Right renal pelvis (tissue), 4 donors: ENCODE results near the gene RSAD1. TPM values are rescaled to one million over a fixed set of nuclear protein-coding genes. Genes with fewer than 3 reads are reported as not detected.

Source experiments
- DNase-seq, 4 donors: peaks; one replicate each; pipeline ENCODE4 v3.0.0-alpha.2; 2013; ENCODE audit warnings: low read depth in 4 of 4, low spot score in 3 of 4, missing footprints in 1 of 4
- polyA plus RNA-seq, 4 donors: library from polyadenylated mRNA; unstranded; fragments of 120-200 nt; gene quantifications; one replicate each; pipeline ENCODE4 v1.2.1, GENCODE V29; 2013; ENCODE audit not compliant: insufficient read length in 4 of 4

The RSAD1 gene
- polyA plus RNA-seq: 10 to 100 TPM; 49.7 to 56.5 (median 53.1) TPM

DNA sequence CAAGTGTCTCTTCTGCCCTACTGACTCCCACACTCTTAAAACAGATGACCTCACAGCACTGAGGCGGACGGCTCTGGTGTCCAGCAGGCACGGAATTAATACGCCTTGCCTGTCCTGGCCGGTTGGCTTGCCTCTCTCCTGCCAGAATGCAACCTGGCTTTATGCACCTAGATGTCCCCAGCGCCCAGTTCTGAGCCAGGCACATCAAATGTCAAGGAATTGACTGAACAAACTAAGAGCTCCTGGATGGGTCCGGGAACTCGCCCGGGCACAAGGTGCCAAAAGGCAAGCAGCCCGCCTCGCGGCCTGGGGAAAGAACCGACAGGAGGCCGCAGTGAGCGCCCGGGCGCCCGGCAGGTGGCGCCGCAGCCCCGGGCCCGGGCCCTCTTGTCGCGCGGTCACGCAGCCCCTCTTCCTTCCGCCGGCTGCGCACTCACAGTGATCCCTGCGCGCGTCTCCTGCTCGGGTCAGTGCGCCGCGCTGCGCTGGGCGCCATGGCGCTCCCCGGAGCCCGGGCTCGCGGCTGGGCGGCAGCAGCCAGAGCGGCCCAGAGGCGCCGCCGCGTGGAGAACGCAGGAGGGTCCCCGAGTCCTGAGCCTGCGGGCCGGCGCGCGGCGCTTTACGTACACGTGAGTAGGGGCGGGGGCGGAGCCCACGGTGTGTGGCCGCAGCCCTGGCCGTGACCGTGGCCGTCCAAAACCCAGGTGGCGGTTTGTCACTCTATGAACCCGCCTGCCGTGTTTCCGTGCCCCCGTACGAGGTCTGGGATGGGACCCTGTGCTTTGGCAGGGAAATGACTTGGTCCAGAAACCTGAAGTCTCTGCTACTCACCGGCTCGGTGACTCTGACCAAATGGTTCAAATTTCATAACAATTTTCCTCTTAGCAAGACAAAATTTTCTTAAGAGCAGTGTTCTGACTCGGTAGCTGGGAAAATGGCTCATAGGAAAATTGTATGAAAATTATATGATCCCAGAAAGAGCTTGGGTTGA is at the start of gene RSAD1:
Gene RSAD1, plus strand, starts transcription at position 470 of the 991 bp plus-strand sequence. Its CDS starts 25 bp downstream, at position 495.
- DNase-seq: peak; percentile 79 to 84 (median 82)

DNA sequence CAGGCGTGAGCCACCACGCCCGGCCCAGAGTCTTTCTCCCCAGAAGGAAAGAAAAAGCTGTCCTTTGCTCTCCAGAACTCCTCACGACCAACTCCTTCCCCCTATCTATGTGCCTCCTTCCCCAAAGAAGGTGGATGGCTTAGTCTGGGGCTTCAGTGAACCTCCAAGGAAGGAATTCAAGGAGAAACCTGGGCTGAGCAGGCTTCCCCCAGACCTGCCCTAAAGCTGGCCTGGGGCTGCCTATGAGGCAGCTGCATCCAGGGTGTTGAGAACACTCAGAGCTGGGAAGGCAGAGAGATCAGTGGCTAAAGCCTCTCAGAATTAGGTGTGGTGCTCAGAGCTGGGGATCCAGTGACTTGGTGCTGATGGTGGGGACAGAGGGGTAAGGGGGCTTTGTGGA is 48.9 kb upstream of the RSAD1 start:
- no peak for DNase-seq

DNA sequence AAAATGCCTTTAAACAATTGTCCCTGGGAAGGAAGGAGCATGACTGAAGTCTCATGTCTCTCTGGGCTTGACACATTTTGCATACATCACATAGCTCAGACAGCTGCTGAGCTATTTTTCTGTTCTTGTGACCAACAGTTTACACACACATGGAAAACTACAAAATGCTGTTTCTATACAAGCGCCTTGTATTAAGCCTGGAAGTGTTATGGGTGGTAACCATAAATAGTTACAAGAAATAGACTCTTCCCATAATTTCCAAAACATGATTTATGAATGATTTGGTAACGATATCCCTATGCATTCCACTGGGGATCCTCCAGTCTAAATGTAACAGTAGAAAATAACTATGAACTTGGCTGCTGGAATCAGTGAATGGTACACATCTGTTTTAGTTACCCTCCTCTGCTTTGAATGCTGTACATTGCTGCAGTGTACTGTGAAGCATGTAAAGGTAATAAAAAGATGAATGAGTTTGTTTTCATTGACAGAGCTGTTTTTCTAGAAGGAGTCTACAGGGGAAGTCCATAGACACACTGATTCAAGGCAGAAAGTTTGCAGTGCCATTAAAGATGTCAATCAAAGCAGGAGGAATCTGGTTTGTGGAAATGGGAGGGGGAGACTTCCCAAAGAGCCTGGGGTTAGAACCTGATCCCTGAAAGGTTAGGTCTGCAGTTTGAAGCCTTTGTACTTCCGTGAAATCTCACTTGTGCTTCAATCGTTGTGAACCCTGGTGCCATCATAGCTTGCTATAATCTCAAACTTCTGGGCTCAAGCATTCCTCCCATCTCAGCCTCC is 47.6 kb upstream of the RSAD1 start:
- DNase-seq: no peak

DNA sequence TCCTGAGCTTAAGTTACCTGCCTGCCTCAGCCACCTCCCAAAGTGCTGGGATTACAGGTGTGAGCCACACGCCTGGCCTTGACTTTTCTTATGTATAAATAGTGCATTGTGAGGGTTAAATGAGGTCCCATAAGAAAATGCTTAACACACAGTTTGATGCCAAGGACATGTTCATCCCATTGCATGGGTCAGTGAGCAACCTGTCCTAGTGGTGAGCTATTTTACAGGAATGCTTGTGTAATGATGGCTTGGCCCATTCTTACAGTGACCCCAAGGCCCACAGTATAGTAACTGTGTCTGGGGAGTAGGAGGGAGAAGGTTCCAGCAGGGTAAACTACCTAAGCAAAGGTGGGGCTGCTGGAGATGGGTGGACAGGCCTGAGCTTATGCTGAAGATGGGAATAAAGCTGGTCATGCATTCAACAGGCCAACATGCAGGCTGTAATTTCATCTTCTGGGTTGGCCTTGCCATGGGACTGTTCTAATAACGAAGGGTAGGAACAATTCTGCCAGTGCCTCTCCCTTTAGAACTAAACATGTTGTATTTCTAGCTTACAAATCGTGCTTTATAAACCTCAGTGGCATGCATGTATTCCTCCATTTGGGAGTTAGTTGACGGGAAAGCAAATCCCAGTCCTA is 46.4 kb upstream of the RSAD1 start:
- DNase-seq: no peak

DNA sequence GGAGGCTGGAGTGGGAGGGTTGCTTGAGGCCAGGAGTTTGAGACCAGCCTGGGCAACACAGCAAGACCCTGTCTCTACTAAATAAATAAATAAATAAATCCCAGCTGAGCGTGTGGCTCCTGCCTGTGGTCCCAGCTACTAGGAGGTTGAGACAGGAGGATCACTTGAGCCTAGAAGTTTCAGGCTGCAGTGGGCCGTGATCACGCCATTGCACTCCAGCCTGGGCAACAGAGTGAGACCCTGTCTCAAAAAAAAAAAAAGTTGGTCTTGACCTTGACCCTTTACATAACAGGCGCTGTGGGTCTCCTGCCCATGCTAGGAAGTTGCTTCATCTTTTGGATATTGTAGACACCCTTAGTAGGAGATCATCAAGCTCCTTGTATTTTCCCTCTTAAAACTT is 41.3 kb upstream of the RSAD1 start:
- DNase-seq: no peak

DNA sequence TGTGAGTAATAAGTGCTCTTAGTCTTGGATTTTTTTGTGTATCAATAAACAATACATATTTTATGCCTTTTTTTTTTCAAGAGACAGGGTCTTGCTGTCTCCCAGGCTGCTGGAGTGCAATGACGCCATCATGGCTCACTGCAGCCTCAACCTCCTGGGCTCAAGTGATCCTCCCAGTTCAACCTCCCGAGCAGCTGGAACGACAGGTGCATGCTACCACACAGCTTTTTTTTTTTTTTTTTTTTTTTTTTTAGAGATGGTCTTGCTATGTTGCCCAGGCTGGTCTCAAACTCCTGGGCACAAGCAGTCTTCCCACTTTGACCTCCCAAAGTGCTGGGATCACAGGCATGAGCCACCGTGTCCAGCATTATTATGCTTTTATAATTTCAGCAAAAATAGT is 39.7 kb upstream of the RSAD1 start:
- DNase-seq: no peak

DNA sequence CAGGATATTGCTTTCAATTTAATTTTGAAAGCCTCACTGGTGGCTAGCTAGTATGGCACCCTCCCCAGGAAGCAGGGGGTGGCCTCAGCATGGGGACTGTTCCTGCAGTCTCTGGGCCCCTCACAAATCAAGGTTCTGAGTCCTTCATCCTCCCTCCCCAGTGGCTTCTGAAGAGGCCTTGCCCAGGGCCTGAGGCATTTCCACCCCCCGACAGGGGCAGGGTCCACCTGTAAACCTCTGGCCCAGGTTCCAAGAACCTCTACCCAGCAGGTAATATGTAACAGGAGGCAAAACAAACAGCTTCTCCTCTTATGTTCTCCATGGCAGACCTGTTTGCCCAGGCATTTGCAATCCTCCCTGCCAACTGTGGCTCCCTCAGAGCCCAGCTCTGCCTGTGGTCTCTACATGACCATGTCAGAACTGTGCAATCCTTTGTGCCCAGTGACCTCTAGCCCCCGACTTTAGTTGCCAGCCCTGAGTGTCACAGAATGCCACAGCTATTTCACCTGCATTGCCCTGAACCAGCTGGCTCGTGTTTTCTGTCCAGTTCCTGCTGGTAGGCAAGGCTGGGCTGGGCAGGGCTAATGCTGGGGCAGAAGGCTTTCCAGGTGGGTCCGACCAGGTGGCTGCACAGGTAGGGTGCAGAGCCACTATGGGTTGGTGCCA is 38.4 kb upstream of the RSAD1 start:
- no peak for DNase-seq

DNA sequence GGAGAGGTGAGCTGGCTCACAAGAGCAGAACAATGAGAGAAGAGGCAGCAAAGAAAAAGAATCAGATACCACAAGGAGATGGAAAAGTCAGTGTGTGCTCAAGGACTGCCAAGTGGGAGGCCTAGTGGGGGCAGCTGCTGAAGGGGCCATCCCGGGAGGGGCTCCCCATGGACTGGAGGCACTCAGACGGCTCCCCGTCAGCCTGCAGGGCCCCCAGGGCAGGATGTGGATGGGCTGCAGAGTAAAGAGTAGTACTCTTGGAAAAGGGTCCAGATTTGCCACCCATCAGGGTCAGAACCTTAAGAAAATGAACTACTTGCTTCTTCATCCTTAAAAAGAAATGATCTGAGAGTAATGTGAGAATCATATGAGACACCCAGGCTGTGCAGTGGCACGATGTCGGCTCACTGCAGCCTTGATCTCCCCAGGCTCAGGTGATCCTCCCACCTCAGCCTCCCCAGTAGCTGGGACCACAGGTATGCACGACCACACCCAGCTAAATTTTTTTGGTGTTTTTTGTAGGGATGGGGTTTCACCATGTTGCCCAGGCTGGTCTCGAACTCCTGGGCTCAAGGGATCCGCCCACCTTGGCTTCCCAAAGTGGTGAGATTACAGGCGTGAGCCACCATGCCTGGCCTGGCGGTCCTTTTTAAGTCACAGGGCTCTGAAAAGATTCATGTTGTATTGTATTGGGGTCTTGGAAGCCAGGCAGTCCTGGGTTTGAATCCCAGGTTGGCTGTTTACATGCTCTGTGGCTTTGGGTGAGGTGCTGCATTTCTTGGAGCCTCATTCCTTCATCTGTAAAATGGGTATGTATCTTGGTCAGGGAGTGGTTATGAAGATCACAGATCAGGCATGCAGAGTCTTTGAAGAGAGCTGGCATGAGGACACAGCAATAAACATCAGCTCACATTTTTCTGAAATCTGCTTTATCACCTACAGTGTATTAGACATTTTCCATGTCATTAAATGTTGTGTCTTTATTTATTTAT is 37.5 kb upstream of the RSAD1 start:
- no peak for DNase-seq

DNA sequence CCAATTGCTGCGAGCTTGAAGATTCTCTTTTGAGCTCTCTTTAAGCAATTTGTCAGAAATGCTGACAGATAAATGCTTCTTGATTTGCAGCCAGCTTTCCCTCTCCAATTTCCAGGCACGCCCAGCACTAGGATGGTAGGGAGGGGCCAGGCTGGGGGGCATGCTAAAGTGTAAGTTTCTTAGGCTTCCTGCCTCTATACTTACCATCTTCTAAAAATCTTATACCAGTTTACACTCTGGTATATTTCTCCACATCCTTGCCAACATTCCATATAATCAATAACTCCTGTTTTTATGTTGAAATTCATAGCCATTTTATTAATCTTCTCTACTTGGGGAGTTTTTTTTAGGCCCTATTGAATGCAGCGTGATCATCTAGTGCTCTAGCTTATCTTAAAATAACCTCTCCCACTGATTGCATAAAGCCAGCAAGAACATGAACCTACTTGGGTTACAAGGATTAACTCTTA is 35.1 kb upstream of the RSAD1 start:
- no peak for DNase-seq

DNA sequence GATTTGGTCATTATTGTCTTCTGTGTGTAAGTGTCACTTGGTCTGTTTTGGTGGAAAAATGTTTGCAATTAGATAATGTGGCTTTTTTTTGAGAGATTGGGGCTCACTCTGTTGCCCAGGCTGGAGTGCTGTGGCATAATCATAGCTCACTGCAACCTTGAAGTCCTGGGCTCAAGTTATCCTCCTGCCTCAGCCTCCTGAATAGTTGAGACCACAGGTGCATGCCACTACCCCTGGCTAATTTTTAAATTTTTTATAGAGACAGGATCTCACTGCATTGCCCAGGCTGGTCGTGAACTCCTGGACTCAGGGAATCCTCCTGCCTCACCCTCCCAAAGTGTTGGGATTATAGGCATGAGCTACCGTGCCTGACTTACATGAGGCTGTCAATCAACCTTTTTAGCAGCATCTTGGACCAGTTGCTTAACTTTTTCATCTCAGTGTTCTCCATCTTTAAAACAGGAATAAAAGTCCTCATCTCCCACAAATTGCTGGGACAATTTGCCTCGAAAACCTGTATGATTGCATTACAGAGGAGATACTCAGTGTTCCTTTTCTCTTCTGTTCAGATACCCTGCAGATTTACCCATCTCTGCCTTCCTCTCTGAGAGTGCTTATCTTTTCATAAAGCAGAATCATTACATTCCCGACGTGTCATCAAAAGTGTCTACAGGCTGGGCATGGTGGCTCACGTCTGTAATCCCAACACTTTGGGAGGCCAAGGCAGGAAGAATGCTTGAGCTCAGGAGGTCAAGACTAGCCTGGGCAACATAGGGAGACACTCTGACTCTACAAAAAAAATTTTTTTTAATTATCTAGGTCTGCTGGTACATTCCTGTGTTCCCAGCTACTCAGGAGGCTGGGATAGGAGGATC is 33.6 kb upstream of the RSAD1 start:
- no peak for DNase-seq

DNA sequence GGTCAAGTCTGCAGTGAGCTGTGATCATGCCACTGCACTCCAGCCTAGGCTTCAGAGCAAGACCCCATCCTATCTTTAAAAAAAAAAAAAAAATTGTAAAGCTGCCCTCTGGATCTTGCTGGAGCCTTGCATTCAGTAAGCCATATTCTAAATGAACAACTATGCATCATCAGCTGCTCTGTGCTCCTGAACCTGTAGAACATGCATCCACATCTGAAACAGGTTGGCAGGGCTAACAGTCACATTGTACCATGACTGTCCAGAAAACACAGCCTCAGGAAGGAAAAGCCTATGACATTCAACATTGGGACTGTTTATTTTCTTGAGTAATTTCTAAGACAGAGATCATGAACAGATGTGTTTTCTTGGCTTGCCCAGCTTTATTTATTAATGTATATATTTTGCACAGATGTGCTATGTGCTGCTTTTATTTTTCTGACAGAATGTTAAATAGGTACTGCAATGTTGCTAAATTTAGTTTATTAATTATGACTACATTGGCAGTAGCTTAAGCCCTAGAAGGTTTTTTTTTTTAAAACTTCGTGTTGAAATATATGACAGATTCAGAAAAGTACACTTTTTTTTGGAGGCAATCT is 32.8 kb upstream of the RSAD1 start:
- DNase-seq: no peak

DNA sequence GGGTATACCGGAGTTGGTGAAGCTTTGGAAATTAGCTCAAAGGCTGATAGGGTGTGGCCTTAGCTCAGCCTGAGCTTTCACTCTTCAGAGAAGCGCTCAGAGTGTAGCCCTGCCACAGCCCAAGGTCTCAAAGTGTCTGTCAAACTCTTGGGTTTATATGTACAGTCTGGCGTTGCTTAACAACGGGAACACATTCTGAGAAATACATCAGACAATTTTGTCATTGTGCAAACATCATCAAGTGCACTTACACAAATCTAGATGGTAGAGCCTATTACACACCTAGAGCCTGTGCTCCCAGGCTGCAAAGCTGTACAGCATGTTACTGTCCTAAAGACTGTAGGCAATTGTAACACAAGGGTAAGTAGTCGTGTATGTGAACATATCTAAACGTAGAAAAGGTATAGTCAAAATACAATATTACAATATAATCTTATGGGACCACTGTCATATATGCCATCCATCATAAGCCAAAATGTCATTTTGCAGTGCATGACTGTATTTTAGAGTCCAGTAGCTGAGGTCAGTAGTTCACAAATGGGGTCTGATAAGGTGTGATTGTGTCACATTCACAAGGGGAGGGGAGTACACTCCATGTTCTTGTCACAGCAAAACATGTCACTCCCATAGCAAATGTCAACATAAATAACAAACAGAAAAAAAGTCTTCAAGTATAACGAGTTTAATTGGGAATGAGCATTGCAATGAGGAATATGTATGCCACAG is 30.6 kb upstream of the RSAD1 start:
- DNase-seq: no peak

DNA sequence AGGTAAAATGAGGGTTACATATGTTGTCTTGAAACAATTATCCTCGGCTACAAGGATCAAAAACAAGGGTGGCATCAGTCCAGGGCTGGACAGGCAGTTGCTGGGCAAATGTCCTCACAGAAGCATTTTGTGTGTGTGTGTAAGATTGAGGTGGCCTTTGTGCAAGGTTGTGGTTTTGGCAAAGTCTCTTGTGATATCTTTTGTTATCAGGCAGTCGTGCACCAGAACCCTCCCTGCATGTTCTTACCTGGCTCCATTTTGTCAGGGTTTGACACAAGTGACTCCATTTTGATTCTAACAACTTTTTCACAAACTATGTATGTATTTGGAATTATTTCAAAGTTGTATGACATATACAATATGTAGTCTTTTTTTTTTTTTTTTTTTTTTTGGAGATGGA is 30.0 kb upstream of the RSAD1 start:
- DNase-seq: no peak

DNA sequence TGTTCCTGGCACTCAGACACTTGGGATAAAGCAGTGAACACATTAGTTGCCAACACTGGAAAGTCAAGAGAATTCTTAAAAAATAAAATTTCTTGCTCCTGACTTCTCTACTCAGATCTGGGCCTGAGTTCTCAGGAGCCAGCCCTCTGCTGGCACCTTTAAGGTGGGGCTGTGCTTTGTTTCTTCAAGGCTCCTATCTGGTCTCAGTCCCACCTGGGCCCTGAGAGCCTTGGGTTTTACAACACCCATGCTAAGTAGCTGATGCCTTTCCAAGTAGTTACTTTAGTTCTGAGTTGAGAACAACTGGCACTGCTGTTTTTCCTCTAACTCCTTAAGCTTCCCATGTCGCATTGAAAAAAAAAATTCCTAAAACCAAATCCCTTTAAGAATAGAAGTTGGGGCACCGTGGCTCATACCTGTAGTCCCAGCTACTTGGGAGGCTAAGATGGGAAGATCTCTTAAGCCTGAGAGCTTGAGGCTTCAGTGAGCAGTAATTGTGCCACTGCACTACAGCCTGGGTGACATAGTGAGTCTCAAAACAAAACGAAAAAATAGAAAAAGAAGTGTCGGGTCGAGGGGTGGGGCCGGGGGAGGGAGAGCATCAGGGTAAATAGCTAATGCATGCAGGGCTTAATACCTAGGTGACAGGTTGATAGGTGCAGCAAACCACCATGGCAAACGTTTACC is 26.6 kb upstream of the RSAD1 start:
- no peak for DNase-seq

DNA sequence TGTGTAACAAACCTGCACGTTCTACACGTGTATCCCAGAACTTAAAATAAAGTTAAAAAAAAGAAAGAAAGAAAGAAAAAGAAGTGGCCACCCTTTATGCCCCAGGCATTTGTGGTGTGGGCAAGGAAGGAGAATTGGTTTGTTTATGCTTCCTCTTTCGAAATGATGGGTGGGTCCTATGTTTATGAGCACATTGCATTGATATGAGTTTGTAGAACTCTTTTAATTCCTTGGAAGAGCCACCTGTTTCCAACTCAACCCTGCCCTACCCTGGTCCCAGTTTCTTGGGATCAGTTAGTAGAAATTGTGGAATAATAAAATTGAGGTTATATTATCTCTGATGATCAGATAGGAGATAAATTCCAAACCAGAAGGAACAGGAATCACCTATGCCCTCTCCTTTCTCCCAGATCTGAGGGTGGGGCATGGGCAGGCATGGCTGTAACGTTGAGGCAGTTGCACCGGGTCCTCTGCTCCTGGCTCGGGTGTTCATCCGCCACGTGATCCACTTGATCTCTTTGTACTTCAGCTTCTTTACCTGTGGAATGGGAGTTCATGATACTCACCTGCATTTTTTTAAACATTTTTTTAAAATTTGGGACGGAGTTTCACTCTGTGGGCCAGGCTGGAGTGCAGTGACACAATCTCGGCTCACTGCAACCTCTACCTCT is 25.9 kb upstream of the RSAD1 start:
- no peak for DNase-seq

DNA sequence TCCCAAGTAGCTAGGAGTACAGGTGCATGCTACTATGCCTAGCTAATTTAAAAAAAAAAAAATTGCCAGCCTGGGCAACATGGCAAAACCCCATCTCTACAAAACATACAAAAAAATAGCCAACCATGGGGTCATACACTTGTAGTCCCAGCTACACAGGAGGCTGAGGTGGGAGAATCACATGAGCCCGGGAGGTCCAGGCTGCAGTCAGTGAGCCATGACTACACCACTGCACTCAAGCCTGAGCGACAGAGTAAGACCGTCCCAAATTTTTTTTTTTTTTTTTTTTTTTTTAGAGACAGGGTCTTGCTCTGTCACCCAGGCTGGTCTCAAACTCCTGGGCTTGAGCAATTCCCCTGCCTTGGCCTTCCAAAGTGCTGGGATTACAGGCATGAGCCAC is 24.8 kb upstream of the RSAD1 start:
- no peak for DNase-seq
